Measurements from ENCODE around the gene C14orf119. TPM values are rescaled to one million over a fixed set of nuclear protein-coding genes. Genes with fewer than 3 reads are reported as not detected.

The C14orf119 gene
- total and polyA plus RNA-seq, 3 donors from 2014 or later, result 17.7 to 60.8 (median 26.9) TPM

GRCh38 chr14:23126548-23127278 is 31.4 kb downstream of the C14orf119 start:
- TF ChIP-seq CTCF (IDR thresholded peaks at IDR 0.05) (no peak), POLR2A (IDR thresholded peaks at IDR 0.05) (no peak)
- Histone ChIP-seq H3K4me1 (peaks cover 17% of the 10 kb centered on the region), H3K36me3 (ENCODE audit: low read depth, missing control alignments) (no peaks in the 10 kb centered on the region), H3K4me3 (no peak overlapping the region), H3K9me3 (no peaks in the 10 kb centered on the region), H3K27me3 (no peaks in the 10 kb centered on the region), H3K27ac (no peak overlapping the region)
- intact Hi-C loops (cut with DNase I; ENCODE audit: low total_unique reads), result no loop called here
- DNase-seq, result no peak
- WGBS, 2 donors, result 74 to 84% methylated on average over 8 of the region's 8 CpGs

- Histone ChIP-seq H3K4me1 (peaks cover 16% of the 10 kb centered on the region), H3K36me3 (ENCODE audit: low read depth, missing control alignments) (no peaks in the 10 kb centered on the region), H3K9me3 (no peaks in the 10 kb centered on the region), H3K4me3 (no peak overlapping the region), H3K27me3 (no peaks in the 10 kb centered on the region), H3K27ac (peak overlapping the region in 1 of 2 donors; percentile 19)
- intact Hi-C loops (cut with DNase I; ENCODE audit: low total_unique reads), result no loop called here
- TF ChIP-seq CTCF (IDR thresholded peaks at IDR 0.05) (no peak), POLR2A (IDR thresholded peaks at IDR 0.05) (no peak)
- 91 to 98% methylated on average over 3 of the region's 3 CpGs for WGBS, 2 donors
- no peak for DNase-seq
These were observed 32.6 kb downstream of the C14orf119 start for GRCh38 chr14:23127861-23128260.

- no peak for TF ChIP-seq POLR2A (IDR thresholded peaks at IDR 0.05)
- TF ChIP-seq CTCF (IDR thresholded peaks at IDR 0.05), result no peak
- 71 to 86% methylated on average over 7 of the region's 7 CpGs for WGBS, 2 donors
- no peak overlapping the region for H3K4me3 ChIP-seq
- DNase-seq, result no peak
- no peaks in the 10 kb centered on the region for H3K27me3 ChIP-seq
- intact Hi-C loops (cut with DNase I; ENCODE audit: low total_unique reads), result no loop called here
- no peaks in the 10 kb centered on the region for H3K36me3 ChIP-seq (ENCODE audit: low read depth, missing control alignments)
- peaks cover 9% of the 10 kb centered on the region for H3K4me1 ChIP-seq
- H3K9me3 ChIP-seq, result no peaks in the 10 kb centered on the region
- H3K27ac ChIP-seq, result peak overlapping the region in 1 of 2 donors; percentile 14
These were observed 33.9 kb downstream of the C14orf119 start for GRCh38 chr14:23128969-23129758.

- DNase-seq, result no peak
- peaks cover 9% of the 10 kb centered on the region for H3K4me1 ChIP-seq
- H3K4me3 ChIP-seq, result no peak overlapping the region
- H3K36me3 ChIP-seq (ENCODE audit: low read depth, missing control alignments), result no peaks in the 10 kb centered on the region
- intact Hi-C loops (cut with DNase I; ENCODE audit: low total_unique reads), result no loop called here
- H3K27ac ChIP-seq, result no peak overlapping the region
- H3K27me3 ChIP-seq, result no peaks in the 10 kb centered on the region
- WGBS, 2 donors, result 88 to 91% methylated on average over 7 of the region's 7 CpGs
- TF ChIP-seq CTCF (IDR thresholded peaks at IDR 0.05) (no peak), POLR2A (IDR thresholded peaks at IDR 0.05) (no peak)
- H3K9me3 ChIP-seq, result no peaks in the 10 kb centered on the region
These were observed 34.5 kb downstream of the C14orf119 start for GRCh38 chr14:23129759-23130316.
